ENCODE measurements around the gene GOLPH3L.

GRCh38 chr1:150650193-150650592 is 46.8 kb downstream of the GOLPH3L start:
- no peak for TF ChIP-seq CTCF (IDR thresholded peaks at IDR 0.05)
- TF ChIP-seq POLR2A (IDR thresholded peaks at IDR 0.05): no peak
